Lower leg skin (tissue), 4 donors: ENCODE measurements around the gene ZNF557. TPM values are rescaled to one million over a fixed set of nuclear protein-coding genes. Genes with fewer than 3 reads are reported as not detected.
A peak's percentile ranks its signal among the peaks of the same experiment; 100 is the strongest.
"Not testable (repeated sequence)": the region's sequence is repeated elsewhere in the genome, so short reads cannot be mapped to it uniquely, and the experiment has no call there.

ENCODE experiments used
- DNase-seq, 2 donors: peaks; one replicate each; pipeline ENCODE4 v3.0.0-alpha.2; 2019; ENCODE audit warnings: low spot score in 2 of 2
- H3K4me3 ChIP-seq: fragments of 200-600 bp; sonication (generic); 2 replicates; pipeline ENCODE4 v1.5.1; 2017; ENCODE audit warnings: mild to moderate bottlenecking, low read depth; ENCODE audit not compliant: poor library complexity, severe bottlenecking
- POLR2A ChIP-seq, 2 donors: fragments of 450-650 bp; IDR thresholded peaks; one replicate each; pipeline ENCODE4 v1.6.1; 2016 to 2017; ENCODE audit warnings: antibody characterized with exemption in 2 of 2, mild to moderate bottlenecking in 1 of 2, moderate library complexity in 1 of 2
- WGBS, 2 donors: methylation state at CpG; one replicate each; pipeline ENCODE4 v1.1.5; 2018; 5-methylcytosine and 5-hydroxymethylcytosine counted together
- intact Hi-C: fragments of 100-400 bp; cut with DNase I; formaldehyde crosslinking; loops from one replicate; pipeline ENCODE4 v1.15.0; 2023; ENCODE audit warnings: low total_unique reads
- total RNA-seq, 4 donors: library from RNA; depleted of rRNA; stranded (reverse); fragments of >200 nt; gene quantifications; one replicate each; pipeline ENCODE4 v1.1.0, GENCODE V29; 2016
- TF ChIP-seq, protein P1 (sequence below), 3 donors: fragments of 450-650 bp; IDR thresholded peaks; one replicate each; pipeline ENCODE4 v1.5.1; 2016; ENCODE audit warnings: antibody characterized with exemption in 3 of 3, mild to moderate bottlenecking in 3 of 3, moderate library complexity in 2 of 3

Gene ZNF557
- 10 to 100 TPM in 1 of 4 donors, 1 to 10 TPM in 3; 7.0 to 11.3 (median 9.4) TPM for total RNA-seq

DNA sequence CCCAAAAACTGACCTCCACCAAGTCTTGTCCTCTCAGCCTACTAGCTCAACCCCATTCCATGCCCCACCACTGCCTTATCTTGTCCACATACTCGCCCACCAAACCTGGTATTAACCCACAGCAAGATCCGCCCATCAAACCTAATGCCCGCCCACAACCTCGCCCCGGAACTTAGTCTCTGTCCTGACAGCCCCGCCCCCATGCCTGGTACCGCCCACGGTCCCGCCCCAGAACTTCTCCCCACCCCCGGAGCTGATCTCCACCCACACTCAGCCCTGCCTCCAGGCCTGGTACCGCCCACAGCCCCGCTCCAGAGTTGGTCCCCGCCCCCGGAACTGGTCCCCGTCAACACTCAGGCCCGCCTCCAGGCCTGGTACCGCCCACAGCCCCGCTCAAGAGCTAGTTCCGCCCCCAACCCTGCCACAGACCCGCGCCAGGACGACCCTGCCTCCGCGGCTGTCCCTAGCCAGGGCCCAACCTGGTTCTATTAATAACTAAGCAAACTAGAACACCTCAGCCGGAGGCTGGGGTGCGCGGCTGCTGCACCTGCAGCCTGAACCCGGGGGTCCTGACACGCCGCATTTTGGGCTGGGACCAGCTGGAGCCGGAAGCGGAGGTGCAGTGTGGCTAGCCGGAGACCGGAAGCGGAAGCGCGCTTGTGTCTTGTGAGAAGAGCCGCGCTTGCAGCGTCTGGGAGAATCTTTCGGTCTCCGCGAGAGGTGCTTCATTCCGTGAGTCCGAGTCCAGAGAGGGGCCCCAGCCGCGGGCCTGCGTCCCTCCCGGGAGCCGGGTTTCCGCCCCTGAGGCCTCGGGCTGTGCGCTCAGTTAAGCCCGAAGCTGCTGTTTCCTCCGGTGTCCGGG, at the start of gene ZNF557:
Gene ZNF557, plus strand, starts transcription at position 662 of the 862 bp plus-strand sequence. CDS start 5,372 bp downstream, outside the sequence.
- WGBS, 2 donors, result 1 to 2% methylated on average over 32 to 37 of the region's 56 CpGs
- H3K4me3 ChIP-seq, result peak within 1 kb of the TSS; percentile 94
- peak; percentile 98 to 100 for DNase-seq
- intact Hi-C loops, result no loop called here
- TF ChIP-seq, protein P1, sequence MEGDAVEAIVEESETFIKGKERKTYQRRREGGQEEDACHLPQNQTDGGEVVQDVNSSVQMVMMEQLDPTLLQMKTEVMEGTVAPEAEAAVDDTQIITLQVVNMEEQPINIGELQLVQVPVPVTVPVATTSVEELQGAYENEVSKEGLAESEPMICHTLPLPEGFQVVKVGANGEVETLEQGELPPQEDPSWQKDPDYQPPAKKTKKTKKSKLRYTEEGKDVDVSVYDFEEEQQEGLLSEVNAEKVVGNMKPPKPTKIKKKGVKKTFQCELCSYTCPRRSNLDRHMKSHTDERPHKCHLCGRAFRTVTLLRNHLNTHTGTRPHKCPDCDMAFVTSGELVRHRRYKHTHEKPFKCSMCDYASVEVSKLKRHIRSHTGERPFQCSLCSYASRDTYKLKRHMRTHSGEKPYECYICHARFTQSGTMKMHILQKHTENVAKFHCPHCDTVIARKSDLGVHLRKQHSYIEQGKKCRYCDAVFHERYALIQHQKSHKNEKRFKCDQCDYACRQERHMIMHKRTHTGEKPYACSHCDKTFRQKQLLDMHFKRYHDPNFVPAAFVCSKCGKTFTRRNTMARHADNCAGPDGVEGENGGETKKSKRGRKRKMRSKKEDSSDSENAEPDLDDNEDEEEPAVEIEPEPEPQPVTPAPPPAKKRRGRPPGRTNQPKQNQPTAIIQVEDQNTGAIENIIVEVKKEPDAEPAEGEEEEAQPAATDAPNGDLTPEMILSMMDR (IDR thresholded peaks at IDR 0.05), result no peak
- TF ChIP-seq POLR2A (IDR thresholded peaks at IDR 0.05), result no peak

- H3K4me3 ChIP-seq, intact Hi-C loops, DNase-seq: not testable (repeated sequence)
- no CpG with 5 or more reads among the region's 6 CpGs for WGBS, 2 donors
Observed at GRCh38 chr19:7021331-7021730, 48.2 kb upstream of the ZNF557 start, which contains the start of gene MBD3L2B. MBD3L2B (minus strand) TSS chr19:7021431; CDS start chr19:7021397, 34 bp downstream.

GRCh38 chr19:7028790-7029189, 40.7 kb upstream of the ZNF557 start:
- H3K4me3 ChIP-seq, intact Hi-C loops, DNase-seq: not testable (repeated sequence)
- no CpG with 5 or more reads among the region's 1 CpG for WGBS, 2 donors

DNA sequence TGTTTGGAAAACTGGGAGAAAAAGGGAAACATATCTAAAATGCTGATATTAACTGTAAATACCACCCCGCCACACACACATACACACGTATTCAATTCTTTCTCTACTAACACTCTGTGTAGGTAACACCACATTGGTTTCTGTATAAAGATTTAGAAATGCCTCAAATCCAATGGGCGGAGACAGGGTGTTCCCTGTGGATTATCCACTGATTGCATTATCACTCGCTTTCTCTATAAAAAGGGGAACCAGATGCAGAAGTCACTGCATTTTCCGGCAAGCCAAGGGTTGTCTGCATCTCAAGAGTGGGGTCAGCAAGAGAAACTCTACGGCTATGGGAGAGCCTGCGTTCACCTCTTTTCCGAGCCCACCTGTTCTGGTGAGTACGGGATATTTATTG, 39.2 kb upstream of the ZNF557 start, which contains the start of gene MBD3L5:
Gene MBD3L5, plus strand, starts transcription at position 301 of the 400 bp plus-strand sequence. Its CDS starts 34 bp downstream, at position 335.
- intact Hi-C loops, DNase-seq, H3K4me3 ChIP-seq: not testable (repeated sequence)
- 90% methylated on average over 2 of the region's 9 CpGs; no CpG with 5 or more reads in 1 of the 2 donors for WGBS, 2 donors

- DNase-seq, intact Hi-C loops, H3K4me3 ChIP-seq: not testable (repeated sequence)
- WGBS, 2 donors, result 60 to 88% methylated on average over 1 to 2 of the region's 9 CpGs
Observed at GRCh38 chr19:7040079-7040478, 29.4 kb upstream of the ZNF557 start, which contains the start of gene MBD3L4. MBD3L4 (minus strand) TSS chr19:7040179; CDS start chr19:7040144, 35 bp downstream.

DNA sequence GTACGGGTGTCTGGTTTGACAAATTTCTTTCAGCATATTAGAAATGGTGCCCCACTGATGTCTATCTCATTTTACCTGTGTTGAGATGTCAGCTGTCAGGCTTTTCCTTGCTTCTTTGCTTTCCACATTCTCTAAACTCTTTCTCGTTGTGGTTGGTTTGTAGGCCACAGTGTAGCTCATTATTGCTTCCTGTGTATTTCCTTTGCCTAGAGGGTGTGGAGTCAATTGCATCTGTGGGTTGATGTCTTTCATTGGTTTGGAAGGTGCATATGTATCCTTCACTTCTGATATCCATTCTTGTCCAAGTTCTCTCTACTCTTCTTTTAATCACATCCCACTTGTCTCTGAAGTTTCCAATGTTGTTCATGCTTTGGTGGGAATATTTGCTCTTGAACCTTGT, 27.9 kb upstream of the ZNF557 start:
- no CpG with 5 or more reads among the region's 2 CpGs for WGBS, 2 donors
- not testable (repeated sequence) for DNase-seq

DNA sequence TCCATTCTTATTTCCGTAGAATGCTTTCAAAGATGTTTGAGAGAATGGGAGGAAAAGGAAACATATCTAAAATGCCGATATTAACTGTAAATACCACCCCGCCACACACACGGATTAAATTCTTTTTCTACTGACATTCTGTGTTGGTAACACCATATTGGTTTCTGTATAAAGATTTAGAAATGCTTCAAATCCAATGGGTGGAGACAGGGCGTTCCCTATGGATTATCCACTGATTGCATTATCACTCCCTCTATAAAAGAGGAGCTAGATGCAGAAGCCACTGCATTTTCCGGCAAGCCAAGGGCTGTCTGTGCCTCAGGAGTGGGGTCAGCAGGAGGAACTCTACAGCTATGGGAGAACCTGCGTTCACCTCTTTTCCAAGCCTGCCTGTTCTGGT, 20.5 kb upstream of the ZNF557 start, which contains the start of gene MBD3L2:
Gene MBD3L2, plus strand, starts transcription at position 301 of the 400 bp plus-strand sequence. Its CDS starts 53 bp downstream, at position 354.
- DNase-seq, intact Hi-C loops, H3K4me3 ChIP-seq: not testable (repeated sequence)
- no CpG with 5 or more reads among the region's 7 CpGs for WGBS, 2 donors

More for the DNA sequence above, 27.9 kb upstream of the ZNF557 start:
- H3K4me3 ChIP-seq, intact Hi-C loops: not testable (repeated sequence)

- 80 to 93% methylated on average over 3 of the region's 5 CpGs for WGBS, 2 donors
- H3K4me3 ChIP-seq, intact Hi-C loops, DNase-seq: not testable (repeated sequence)
Observed at GRCh38 chr19:7051421-7051820, 18.1 kb upstream of the ZNF557 start.

DNA sequence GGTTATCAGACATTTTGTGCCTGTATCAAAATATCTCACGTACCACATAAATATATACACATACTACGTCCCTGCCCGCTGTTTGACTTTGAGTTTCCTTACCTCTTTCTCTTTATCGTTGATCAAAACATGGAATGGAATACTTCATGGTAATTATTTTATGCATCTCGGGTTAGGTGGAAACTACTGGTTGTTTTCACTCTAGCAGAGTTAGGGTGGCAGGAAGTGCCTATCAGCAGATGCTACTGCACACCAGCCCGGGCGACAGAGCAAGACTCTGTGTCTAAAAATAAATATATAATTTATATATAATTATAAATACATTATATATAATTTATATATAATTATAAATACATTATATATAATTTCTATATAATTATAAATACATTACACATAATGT, 16.6 kb upstream of the ZNF557 start:
- DNase-seq, H3K4me3 ChIP-seq, intact Hi-C loops: not testable (repeated sequence)
- 89 to 91% methylated on average over 7 of the region's 7 CpGs for WGBS, 2 donors

DNA sequence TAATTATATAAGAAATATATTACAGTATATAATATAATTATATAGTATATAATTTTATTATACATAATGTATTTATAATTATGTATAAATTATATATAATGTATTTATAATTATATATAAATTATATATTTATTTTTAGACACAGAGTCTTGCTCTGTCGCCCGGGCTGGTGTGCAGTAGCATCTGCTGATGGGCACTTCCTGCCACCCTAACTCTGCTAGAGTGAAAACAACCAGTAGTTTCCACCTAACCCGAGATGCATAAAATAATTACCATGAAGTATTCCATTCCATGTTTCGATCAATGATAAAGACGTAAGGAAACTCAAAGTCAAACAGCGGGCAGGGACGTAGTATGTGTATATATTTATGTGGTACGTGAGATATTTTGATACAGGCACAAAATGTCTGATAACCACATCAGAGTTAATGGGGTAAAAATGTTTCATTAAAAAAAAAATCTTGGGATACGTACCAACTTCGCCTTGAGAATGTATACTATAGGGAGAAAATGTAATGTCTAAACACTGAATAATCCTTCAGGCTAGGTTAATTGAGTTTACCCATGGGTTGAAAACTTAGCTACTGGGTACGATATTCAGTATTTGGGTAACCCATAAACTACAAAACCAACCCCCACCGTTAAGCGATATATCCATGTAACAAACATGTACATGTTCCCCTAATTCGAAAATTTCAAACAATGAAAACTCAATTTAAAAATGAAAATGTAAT, 14.7 kb upstream of the ZNF557 start:
- WGBS, 2 donors, result 95% methylated on average over 12 to 14 of the region's 14 CpGs
- DNase-seq, intact Hi-C loops, H3K4me3 ChIP-seq: not testable (repeated sequence)

- WGBS, 2 donors, result 93 to 95% methylated on average over 12 of the region's 14 CpGs
- DNase-seq, intact Hi-C loops, H3K4me3 ChIP-seq: not testable (repeated sequence)
Observed at GRCh38 chr19:7055679-7056078, 13.8 kb upstream of the ZNF557 start.

DNA sequence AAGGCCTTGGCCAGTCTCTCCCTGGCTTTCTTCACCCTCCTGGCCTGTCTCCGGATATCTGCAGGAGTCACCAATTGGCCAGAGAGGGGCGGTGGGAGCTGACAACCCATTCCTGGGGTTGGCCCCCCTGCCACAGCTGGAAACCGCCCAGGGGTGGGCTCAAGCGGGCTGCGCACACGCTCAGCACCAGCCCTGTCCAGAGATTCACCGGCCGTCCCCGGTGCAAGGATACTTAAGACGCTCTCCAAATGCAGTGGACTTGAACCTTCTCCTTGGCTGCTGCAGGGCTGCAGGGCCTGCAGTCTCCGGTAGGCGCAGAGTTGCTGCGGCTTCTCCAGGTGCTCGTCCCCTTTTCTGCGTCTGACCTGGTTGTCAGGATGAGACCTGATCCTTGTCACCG, 13.1 kb upstream of the ZNF557 start:
- intact Hi-C loops, H3K4me3 ChIP-seq, DNase-seq: not testable (repeated sequence)
- 93% methylated on average over 9 of the region's 16 CpGs; no CpG with 5 or more reads in 1 of the 2 donors for WGBS, 2 donors

GRCh38 chr19:7058576-7058975, 10.9 kb upstream of the ZNF557 start, which contains the start of gene MBD3L3:
MBD3L3 (minus strand) TSS chr19:7058676; CDS start chr19:7058605, 71 bp downstream.
- DNase-seq, intact Hi-C loops, H3K4me3 ChIP-seq: not testable (repeated sequence)
- no CpG with 5 or more reads among the region's 8 CpGs for WGBS, 2 donors
